ENCODE data around the gene PSG5. TPM values are rescaled to one million over a fixed set of nuclear protein-coding genes. Genes with fewer than 3 reads are reported as not detected.

Gene PSG5
- total RNA-seq = not detected in 2 replicates

GRCh38 chr19:43186311-43186935 lies at the start of gene PSG5:
PSG5 (minus strand) TSS chr19:43186536; CDS start chr19:43186405, 131 bp downstream.

DNA sequence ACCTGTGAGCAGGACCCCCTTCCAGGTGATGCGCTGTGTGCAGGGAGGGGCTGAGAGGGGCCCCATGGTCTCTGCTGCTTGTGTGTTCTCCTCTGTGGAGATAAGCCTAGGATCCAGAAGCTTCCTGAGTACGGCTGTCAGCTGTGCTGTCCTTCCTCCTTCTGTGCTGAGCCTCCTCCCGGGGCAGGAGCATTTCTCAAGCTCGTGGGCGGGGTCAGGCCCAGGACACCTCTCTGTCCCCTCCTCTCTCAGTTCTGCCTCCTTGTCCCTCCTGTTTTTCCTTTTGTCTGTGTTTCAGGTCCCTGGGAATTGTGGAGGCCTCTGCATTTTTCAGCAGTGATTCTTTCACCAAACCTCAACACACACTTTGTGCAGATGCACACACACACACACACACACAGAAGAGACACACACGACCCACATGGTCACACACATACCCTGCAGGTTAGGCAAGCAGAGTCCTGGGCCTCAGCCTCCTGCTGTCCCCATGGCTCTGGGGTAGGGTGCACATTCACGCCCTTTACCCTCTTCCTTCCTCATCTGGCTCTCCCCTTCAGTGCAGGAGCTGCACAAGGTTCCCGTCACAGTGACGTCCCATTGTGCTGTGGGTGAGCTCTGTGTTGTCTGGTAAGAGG lies 19.3 kb upstream of the PSG5 start, which contains the start of gene PSG4:
TSS of gene PSG4 (minus strand) at position 168 of the 635 bp plus-strand sequence. CDS start at position 66, 102 bp downstream.

Other genes with a start within 250 kb of the PSG5 start
- not detected in 2 replicates for gene PSG7, start 249.3 kb downstream of the PSG5 start, total RNA-seq
- not detected in 2 replicates for gene PSG11, start 160.1 kb downstream of the PSG5 start, total RNA-seq
- gene PSG2, start 103.8 kb downstream of the PSG5 start, total RNA-seq = not detected in 2 replicates
- gene PSG4, start 19.1 kb upstream of the PSG5 start, total RNA-seq = not detected in 2 replicates
- gene PSG9, start 83.0 kb upstream of the PSG5 start, total RNA-seq = not detected in 2 replicates
- gene CD177, start 167.2 kb upstream of the PSG5 start, total RNA-seq = not detected in 2 replicates
- gene TEX101, start 228.4 kb upstream of the PSG5 start, total RNA-seq = not detected in 2 replicates